Effector memory CD8-positive, alpha-beta T cell (primary cell): Measurements from ENCODE around the gene PTCSC3.
"Not testable (repeated sequence)": the region's sequence is repeated elsewhere in the genome, so short reads cannot be mapped to it uniquely, and the experiment has no call there.

Source experiments
- ATAC-seq: fragments of 150-1000 bp; cut with Tn5 transposase; replicated peaks from 2 replicates; pipeline ENCODE4 v1.10.0; 2021; ENCODE audit warnings: mild to moderate bottlenecking, moderate library complexity
- DNase-seq, 3 experiments: peaks; one replicate each; pipeline ENCODE4 v3.0.0; 2021
- H3K27ac Mint-ChIP-seq, 2 donors: one replicate each; pipeline ENCODE4 v1.8.0; 2022; ENCODE audit warnings: mild to moderate bottlenecking in 2 of 2, mixed read lengths in 2 of 2, moderate library complexity in 2 of 2
- H3K27me3 Mint-ChIP-seq, 2 donors: one replicate each; pipeline ENCODE4 v1.8.0; 2022; ENCODE audit warnings: mixed read lengths in 2 of 2
- H3K36me3 Mint-ChIP-seq: one replicate; pipeline ENCODE4 v1.8.0; 2022; ENCODE audit warnings: mild to moderate bottlenecking, moderate library complexity, mixed read lengths; ENCODE audit not compliant: insufficient read depth
- H3K4me1 Mint-ChIP-seq, 2 donors: one replicate each; pipeline ENCODE4 v1.8.0; 2022; ENCODE audit warnings: low read depth in 2 of 2, mixed read lengths in 2 of 2
- H3K4me3 Mint-ChIP-seq, 2 donors: one replicate each; pipeline ENCODE4 v1.8.0; 2022; ENCODE audit warnings: mild to moderate bottlenecking in 2 of 2, mixed read lengths in 2 of 2, moderate library complexity in 2 of 2
- H3K9me3 Mint-ChIP-seq, 2 donors: one replicate each; pipeline ENCODE4 v1.8.0; 2022; ENCODE audit warnings: mixed read lengths in 2 of 2

PTCSC3 gene

GRCh38 chr14:36161776-36162175 lies 14.7 kb downstream of the PTCSC3 start:
- DNase-seq (no peak), ATAC-seq (no peak)
- Mint-ChIP-seq H3K9me3 (peaks cover 5 to 6% of the 10 kb centered on the region in 2 donors), H3K27me3 (peaks cover 0 to 9% of the 10 kb centered on the region in 2 donors), H3K27ac (no peak overlapping the region), H3K4me3 (no peak overlapping the region), H3K4me1 (no peaks in the 10 kb centered on the region), H3K36me3 (no peaks in the 10 kb centered on the region)

GRCh38 chr14:36151335-36151734 lies 25.2 kb downstream of the PTCSC3 start:
- peaks cover under 1 to 3% of the 10 kb centered on the region in 2 donors for H3K9me3 Mint-ChIP-seq
- ATAC-seq (no peak), DNase-seq (no peak)
- H3K36me3 Mint-ChIP-seq = no peaks in the 10 kb centered on the region
- H3K4me3 Mint-ChIP-seq = no peak overlapping the region
- H3K27me3 Mint-ChIP-seq = no peaks in the 10 kb centered on the region
- H3K27ac Mint-ChIP-seq = no peak overlapping the region
- no peaks in the 10 kb centered on the region for H3K4me1 Mint-ChIP-seq

GRCh38 chr14:36134038-36134437 lies 42.5 kb downstream of the PTCSC3 start:
- H3K36me3 Mint-ChIP-seq = no peaks in the 10 kb centered on the region

GRCh38 chr14:36132826-36133225 lies 43.7 kb downstream of the PTCSC3 start:
- ATAC-seq (no peak), DNase-seq (no peak)
- Mint-ChIP-seq H3K9me3 (peaks cover 5 to 8% of the 10 kb centered on the region in 2 donors), H3K4me1 (no peaks in the 10 kb centered on the region), H3K27ac (no peak overlapping the region), H3K4me3 (no peak overlapping the region), H3K36me3 (no peaks in the 10 kb centered on the region), H3K27me3 (peaks cover 8 to 9% of the 10 kb centered on the region in 2 donors)

More at GRCh38 chr14:36134038-36134437, 42.5 kb downstream of the PTCSC3 start:
- Mint-ChIP-seq H3K4me3 (no peak overlapping the region), H3K27ac (no peak overlapping the region), H3K4me1 (no peaks in the 10 kb centered on the region), H3K9me3 (peaks cover 3 to 5% of the 10 kb centered on the region in 2 donors), H3K27me3 (peaks cover 3% of the 10 kb centered on the region in 2 donors)
- ATAC-seq (no peak), DNase-seq (no peak)

- peaks cover 5 to 8% of the 10 kb centered on the region in 2 donors for H3K9me3 Mint-ChIP-seq
- DNase-seq = no peak
- no peak overlapping the region for H3K4me3 Mint-ChIP-seq
- H3K27ac Mint-ChIP-seq = no peak overlapping the region
- H3K4me1 Mint-ChIP-seq = no peaks in the 10 kb centered on the region
- H3K36me3 Mint-ChIP-seq = no peaks in the 10 kb centered on the region
- ATAC-seq = no peak
- H3K27me3 Mint-ChIP-seq = peaks cover 8 to 17% of the 10 kb centered on the region in 2 donors
These were observed 46.3 kb downstream of the PTCSC3 start for GRCh38 chr14:36130186-36130585.

- Mint-ChIP-seq H3K27me3 (peaks cover 8 to 17% of the 10 kb centered on the region in 2 donors), H3K36me3 (no peaks in the 10 kb centered on the region), H3K9me3 (peaks cover 5 to 8% of the 10 kb centered on the region in 2 donors), H3K4me1 (no peaks in the 10 kb centered on the region), H3K4me3 (no peak overlapping the region), H3K27ac (no peak overlapping the region)
- no peak for DNase-seq
- no peak for ATAC-seq
These were observed 47.3 kb downstream of the PTCSC3 start for GRCh38 chr14:36129181-36129580.

- no peaks in the 10 kb centered on the region for H3K27me3 Mint-ChIP-seq
- DNase-seq = no peak
- H3K36me3 Mint-ChIP-seq = no peaks in the 10 kb centered on the region
- H3K4me1 Mint-ChIP-seq = no peaks in the 10 kb centered on the region
- H3K4me3 Mint-ChIP-seq = no peak overlapping the region
- ATAC-seq = no peak
- H3K9me3 Mint-ChIP-seq = peaks cover 0 to 2% of the 10 kb centered on the region in 2 donors
- no peak overlapping the region for H3K27ac Mint-ChIP-seq
These were observed 63.2 kb downstream of the PTCSC3 start for GRCh38 chr14:36113341-36113740.

GRCh38 chr14:36111822-36112583 lies 64.5 kb downstream of the PTCSC3 start:
- Mint-ChIP-seq H3K9me3 (peaks cover 0 to 2% of the 10 kb centered on the region in 2 donors), H3K4me1 (no peaks in the 10 kb centered on the region), H3K27me3 (no peaks in the 10 kb centered on the region), H3K27ac (no peak overlapping the region), H3K36me3 (no peaks in the 10 kb centered on the region), H3K4me3 (no peak overlapping the region)
- DNase-seq (no peak), ATAC-seq (no peak)

- peaks cover 0 to 7% of the 10 kb centered on the region in 2 donors for H3K27me3 Mint-ChIP-seq
- DNase-seq = no peak
- H3K27ac Mint-ChIP-seq = no peak overlapping the region
- H3K9me3 Mint-ChIP-seq = peaks cover 0 to 2% of the 10 kb centered on the region in 2 donors
- ATAC-seq = no peak
- H3K4me1 Mint-ChIP-seq = no peaks in the 10 kb centered on the region
- no peaks in the 10 kb centered on the region for H3K36me3 Mint-ChIP-seq
- H3K4me3 Mint-ChIP-seq = no peak overlapping the region
These were observed 71.1 kb downstream of the PTCSC3 start for GRCh38 chr14:36105401-36105800.

GRCh38 chr14:36104258-36104657 lies 72.3 kb downstream of the PTCSC3 start:
- ATAC-seq, H3K36me3 Mint-ChIP-seq, H3K27ac Mint-ChIP-seq, H3K9me3 Mint-ChIP-seq, DNase-seq, H3K4me3 Mint-ChIP-seq, H3K4me1 Mint-ChIP-seq: not testable (repeated sequence)
- H3K27me3 Mint-ChIP-seq = peaks cover 0 to 13% of the 10 kb centered on the region in 2 donors

GRCh38 chr14:36099619-36100018 lies 76.9 kb downstream of the PTCSC3 start:
- H3K36me3 Mint-ChIP-seq = no peaks in the 10 kb centered on the region
- DNase-seq (no peak), ATAC-seq (no peak)
- H3K4me1 Mint-ChIP-seq = no peaks in the 10 kb centered on the region
- H3K27me3 Mint-ChIP-seq = peaks cover 7% of the 10 kb centered on the region in 2 donors
- no peaks in the 10 kb centered on the region for H3K9me3 Mint-ChIP-seq
- H3K27ac Mint-ChIP-seq = no peak overlapping the region
- H3K4me3 Mint-ChIP-seq = no peak overlapping the region

- Mint-ChIP-seq H3K9me3 (no peaks in the 10 kb centered on the region), H3K27ac (no peak overlapping the region), H3K4me1 (no peaks in the 10 kb centered on the region), H3K4me3 (no peak overlapping the region), H3K36me3 (no peaks in the 10 kb centered on the region), H3K27me3 (peaks cover 7% of the 10 kb centered on the region in 2 donors)
- DNase-seq (no peak), ATAC-seq (no peak)
These were observed 79.2 kb downstream of the PTCSC3 start for GRCh38 chr14:36097356-36097755.

- no peak for DNase-seq
These were observed 80.4 kb downstream of the PTCSC3 start for GRCh38 chr14:36096090-36096489.

GRCh38 chr14:36094963-36095362 lies 81.6 kb downstream of the PTCSC3 start:
- no peak overlapping the region for H3K27ac Mint-ChIP-seq
- H3K36me3 Mint-ChIP-seq = no peaks in the 10 kb centered on the region
- no peaks in the 10 kb centered on the region for H3K4me1 Mint-ChIP-seq
- ATAC-seq (no peak), DNase-seq (no peak)
- no peak overlapping the region for H3K4me3 Mint-ChIP-seq
- H3K9me3 Mint-ChIP-seq = no peaks in the 10 kb centered on the region
- H3K27me3 Mint-ChIP-seq = peaks cover 1 to 7% of the 10 kb centered on the region in 2 donors

More at GRCh38 chr14:36096090-36096489, 80.4 kb downstream of the PTCSC3 start:
- H3K9me3 Mint-ChIP-seq = no peaks in the 10 kb centered on the region
- no peak overlapping the region for H3K27ac Mint-ChIP-seq
- H3K4me1 Mint-ChIP-seq = no peaks in the 10 kb centered on the region
- H3K36me3 Mint-ChIP-seq = no peaks in the 10 kb centered on the region
- no peak overlapping the region for H3K4me3 Mint-ChIP-seq
- peaks cover 7% of the 10 kb centered on the region in 2 donors for H3K27me3 Mint-ChIP-seq
- ATAC-seq = no peak
